Raji (cell line): ENCODE data around the gene SMARCC2.

ENCODE experiments used
- POLR2A ChIP-seq: IDR thresholded peaks from 2 replicates; pipeline ENCODE4 v1.6.1; 2011; ENCODE audit warnings: low read depth, low read length, control low read depth; ENCODE audit not compliant: insufficient read depth

The SMARCC2 gene

DNA sequence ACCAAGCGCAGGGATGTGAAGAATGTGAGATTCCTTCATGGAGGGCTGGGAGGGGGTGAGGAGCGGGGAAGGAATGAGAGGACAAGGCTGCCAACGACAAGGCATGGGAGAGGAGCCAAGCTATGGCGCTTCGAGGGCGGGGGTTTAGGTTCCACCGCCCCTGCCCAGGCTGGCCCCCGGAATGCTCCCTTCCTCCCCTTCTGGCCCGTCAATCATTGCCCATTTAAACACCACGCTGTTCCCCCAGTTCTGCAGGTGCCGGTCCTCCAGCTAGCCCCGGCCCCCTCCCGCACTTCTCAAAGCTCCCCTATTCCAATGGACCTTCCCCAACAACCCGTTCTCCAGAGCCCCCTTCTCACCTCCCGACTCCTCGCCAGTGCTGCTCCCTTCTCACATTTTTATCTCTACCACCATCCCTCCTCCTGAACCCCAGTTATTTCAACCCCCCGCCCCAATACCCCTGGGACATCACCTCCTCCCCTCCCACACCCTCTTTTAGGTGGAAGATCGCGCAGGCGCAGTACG is 32.0 kb upstream of the SMARCC2 start:
- TF ChIP-seq POLR2A: no peak

- TF ChIP-seq POLR2A: no peak
Measured at GRCh38 chr12:56220611-56221231, 31.4 kb upstream of the SMARCC2 start.

GRCh38 chr12:56219840-56220239 is 30.6 kb upstream of the SMARCC2 start:
- no peak for TF ChIP-seq POLR2A

- no peak for TF ChIP-seq POLR2A
Measured at GRCh38 chr12:56216461-56216860, 27.2 kb upstream of the SMARCC2 start.

- no peak for TF ChIP-seq POLR2A
Measured at GRCh38 chr12:56213878-56214277, 24.6 kb upstream of the SMARCC2 start.

DNA sequence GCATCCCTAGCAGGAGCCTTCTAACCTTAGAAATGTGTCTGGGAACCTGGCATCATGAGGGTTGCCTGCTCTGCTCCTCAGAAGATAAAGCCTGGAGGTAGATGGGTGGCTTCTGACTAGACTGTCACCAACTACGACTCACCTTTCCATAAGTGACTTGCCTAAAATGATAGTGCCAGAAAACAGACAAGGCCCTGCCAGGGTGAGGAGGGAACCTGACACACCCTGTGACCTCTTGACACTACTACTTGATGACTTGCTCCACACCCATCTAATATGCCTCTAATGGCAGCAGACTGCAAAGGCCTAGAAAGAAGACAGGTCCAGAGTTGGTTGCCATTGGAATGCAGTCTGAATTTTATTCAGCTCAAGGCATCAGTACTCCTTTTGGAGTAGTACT is 23.1 kb upstream of the SMARCC2 start:
- no peak for TF ChIP-seq POLR2A

- TF ChIP-seq POLR2A: no peak
Measured at GRCh38 chr12:56208006-56208405, 18.7 kb upstream of the SMARCC2 start.

- no peak for TF ChIP-seq POLR2A
Measured at GRCh38 chr12:56206452-56207166, 17.3 kb upstream of the SMARCC2 start.

DNA sequence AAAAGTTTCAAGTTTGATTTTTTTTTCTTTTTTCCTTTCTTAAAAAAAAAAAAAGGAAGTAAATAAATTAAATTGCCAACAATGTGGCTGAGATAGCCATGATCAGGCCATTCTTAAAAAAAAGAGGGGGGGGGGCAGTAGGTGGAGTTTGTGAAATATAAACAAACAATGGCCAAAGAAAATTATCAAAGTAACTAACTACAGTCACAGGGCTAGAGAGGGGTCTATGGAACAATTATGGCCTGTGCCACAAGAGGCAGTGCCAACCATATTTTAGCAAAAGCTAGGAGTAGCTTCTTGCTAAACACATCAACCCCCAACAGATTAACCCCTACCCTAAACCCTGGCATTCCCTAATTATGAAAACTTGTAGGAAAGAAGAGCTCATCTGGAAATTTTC is 16.2 kb upstream of the SMARCC2 start:
- TF ChIP-seq POLR2A: no peak

DNA sequence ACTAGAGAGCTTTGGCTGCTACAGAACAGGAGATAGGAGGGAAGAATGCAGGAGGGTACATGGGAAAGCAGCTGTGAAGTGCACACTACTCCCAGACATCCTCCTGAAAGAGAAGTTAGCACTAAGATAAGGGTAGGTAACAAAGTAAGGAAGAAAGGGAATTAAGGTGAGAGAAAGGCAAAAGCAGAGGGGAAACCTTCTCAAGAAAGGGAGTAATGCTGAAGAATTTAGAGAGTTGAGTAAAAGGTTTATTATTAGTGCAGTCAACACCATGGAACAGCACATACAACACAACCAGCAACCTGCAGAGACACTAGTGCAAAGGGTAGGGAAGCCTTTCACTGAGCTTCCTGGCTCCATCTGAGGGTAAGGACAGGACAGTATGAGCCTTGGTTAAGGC is 15.0 kb upstream of the SMARCC2 start:
- no peak for TF ChIP-seq POLR2A

DNA sequence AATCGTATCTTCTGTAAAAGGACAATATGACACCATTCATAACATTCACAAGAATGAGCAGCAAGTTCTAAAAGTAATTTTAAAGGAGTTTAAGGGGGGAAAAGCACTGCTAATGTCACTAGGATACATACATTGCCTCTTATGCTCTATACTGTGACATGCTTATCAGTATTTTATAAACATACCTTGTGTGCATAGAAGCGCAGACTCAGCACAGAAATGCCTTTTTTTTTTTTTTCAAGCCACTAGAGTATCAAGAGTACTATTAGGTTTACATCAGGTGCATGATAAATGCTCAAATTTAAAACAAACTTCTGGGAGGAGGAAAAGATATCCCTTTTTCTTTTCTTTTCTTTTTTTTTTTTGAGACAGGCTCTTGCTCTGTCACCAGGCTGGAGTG is 13.6 kb upstream of the SMARCC2 start:
- no peak for TF ChIP-seq POLR2A

GRCh38 chr12:56202366-56202765 is 13.1 kb upstream of the SMARCC2 start:
- TF ChIP-seq POLR2A: no peak

DNA sequence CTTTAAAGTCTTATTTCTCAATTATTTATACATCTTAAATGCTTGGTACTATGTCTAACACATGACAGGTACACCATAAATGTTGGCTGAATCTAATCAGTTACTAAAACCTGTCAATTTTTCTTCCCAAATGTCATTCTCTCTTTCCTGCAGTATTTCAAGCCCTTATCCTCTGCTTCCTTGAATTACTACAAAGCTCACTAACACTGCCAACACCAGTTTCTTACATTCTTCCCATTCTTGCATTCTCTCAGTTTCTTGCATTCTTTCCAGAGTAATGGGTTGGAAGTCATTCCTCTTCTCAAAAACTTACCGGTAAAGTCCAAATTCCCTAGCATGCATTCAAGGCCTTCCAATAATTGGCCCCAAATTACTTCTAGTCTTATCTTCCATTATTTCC is 9.6 kb upstream of the SMARCC2 start:
- TF ChIP-seq POLR2A: no peak

DNA sequence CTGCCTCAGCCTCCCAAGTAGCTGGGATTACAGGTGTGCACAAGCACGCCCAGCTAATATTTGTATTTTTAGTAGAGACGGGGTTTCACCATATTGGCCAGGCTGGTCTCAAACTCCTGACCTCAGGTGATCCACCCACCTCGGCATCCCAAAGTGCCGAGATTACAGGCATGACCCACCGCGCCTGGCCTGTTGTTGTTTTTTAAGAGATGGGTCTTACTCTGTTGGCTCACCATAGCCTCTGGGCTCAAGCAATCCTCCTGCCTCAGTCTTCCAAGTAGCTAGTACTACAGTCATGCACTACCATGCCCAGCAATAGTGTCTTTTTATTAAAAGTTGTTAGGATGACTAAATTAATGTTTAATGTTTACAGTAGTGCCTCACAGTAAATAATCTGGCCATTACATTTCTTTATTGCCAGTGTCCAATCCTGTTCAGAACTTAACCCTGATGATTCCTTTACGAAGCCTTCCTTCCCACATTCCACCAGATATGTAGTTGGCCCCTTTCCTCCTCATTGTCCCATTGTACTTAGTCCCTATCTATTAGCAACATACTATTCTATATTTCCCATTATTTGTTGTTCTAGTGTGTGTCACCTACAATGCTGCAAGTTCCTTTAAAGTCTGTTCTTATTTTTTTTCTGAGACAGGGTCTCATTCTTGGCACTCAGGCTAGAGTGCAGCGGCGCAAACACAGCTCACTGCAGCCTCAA is 8.8 kb upstream of the SMARCC2 start:
- TF ChIP-seq POLR2A: no peak

GRCh38 chr12:56193025-56193578 is 3.8 kb upstream of the SMARCC2 start:
- TF ChIP-seq POLR2A: no peak

DNA sequence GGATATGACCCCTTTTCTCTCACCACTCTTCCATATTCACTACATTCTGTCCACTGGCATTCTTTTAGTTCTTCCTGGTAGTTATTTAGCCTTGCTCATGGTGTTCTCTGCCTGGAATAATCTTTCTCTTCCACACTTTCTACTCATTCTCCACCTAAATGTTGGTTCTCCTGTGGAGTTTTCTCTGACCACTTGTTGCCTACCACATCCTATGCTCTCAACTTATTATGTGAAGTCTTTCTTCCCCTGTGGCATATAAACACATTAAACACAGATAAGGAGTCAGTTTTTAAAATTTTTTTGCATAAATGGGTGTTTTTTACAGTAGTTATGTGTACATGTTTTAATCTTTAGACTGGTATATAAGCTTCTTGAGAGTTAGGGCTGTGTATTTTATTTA is 3.3 kb upstream of the SMARCC2 start:
- no peak for TF ChIP-seq POLR2A

- TF ChIP-seq POLR2A: no peak
Measured at GRCh38 chr12:56190695-56191155, 1.4 kb upstream of the SMARCC2 start.
